AG08395 (cell line): ENCODE data around the gene COL16A1.

Source experiments
- DNase-seq: peaks from one replicate; pipeline ENCODE4 v3.0.0; 2012; ENCODE audit warnings: mixed read lengths, low spot score

Gene COL16A1

GRCh38 chr1:31687601-31688000 lies 16.2 kb downstream of the COL16A1 start:
- no peak for DNase-seq

DNA sequence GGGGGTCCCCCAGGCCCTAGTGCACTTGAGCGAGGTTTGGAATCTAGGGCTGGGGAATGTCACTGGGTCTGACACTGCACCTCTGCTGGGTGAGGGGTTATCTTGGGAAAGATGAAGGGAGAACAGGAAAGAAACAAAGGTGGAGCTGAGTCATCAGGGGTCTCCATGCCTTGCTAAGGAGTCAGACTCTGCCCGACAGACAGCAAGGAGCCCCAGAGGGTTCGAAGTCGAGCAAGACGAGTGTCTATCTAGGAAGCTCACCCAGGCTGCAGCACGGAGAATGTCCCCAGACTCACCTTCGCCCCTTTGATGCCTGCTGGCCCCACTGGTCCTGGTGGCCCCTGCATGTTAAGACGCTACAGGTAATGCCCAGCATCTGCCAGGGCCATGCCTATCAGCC lies 18.0 kb downstream of the COL16A1 start:
- DNase-seq = no peak

- DNase-seq = no peak
Observed at GRCh38 chr1:31683997-31684396, 19.8 kb downstream of the COL16A1 start.

GRCh38 chr1:31681415-31681814 lies 22.4 kb downstream of the COL16A1 start:
- no peak for DNase-seq

- DNase-seq = no peak
Observed at GRCh38 chr1:31679676-31680230, 24.1 kb downstream of the COL16A1 start.

- DNase-seq = no peak
Observed at GRCh38 chr1:31679091-31679490, 24.7 kb downstream of the COL16A1 start.

GRCh38 chr1:31678681-31679080 lies 25.1 kb downstream of the COL16A1 start:
- DNase-seq = no peak

GRCh38 chr1:31677949-31678348 lies 25.9 kb downstream of the COL16A1 start:
- DNase-seq = no peak

- DNase-seq = no peak
Observed at GRCh38 chr1:31677401-31677800, 26.4 kb downstream of the COL16A1 start.

DNA sequence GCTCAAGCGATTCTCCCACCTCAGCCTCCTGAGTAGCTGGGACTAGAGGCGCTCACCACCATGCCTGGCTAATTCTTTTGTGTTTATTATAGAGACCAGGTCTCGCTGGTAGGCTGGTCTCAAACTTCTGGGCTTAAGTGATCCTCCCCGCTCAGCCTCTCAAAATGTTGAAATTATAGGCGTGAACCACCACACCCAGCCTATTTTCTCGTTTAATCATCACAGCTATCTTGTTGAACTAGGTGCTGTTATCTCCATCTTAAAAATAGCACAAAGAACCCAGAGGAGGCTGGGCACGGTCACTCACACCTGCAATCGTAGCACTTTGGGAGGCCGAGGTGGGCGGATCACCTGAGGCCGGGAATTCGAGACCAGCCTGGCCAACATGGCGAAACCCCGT lies 28.1 kb downstream of the COL16A1 start:
- no peak for DNase-seq

GRCh38 chr1:31675161-31675560 lies 28.7 kb downstream of the COL16A1 start:
- DNase-seq = no peak

DNA sequence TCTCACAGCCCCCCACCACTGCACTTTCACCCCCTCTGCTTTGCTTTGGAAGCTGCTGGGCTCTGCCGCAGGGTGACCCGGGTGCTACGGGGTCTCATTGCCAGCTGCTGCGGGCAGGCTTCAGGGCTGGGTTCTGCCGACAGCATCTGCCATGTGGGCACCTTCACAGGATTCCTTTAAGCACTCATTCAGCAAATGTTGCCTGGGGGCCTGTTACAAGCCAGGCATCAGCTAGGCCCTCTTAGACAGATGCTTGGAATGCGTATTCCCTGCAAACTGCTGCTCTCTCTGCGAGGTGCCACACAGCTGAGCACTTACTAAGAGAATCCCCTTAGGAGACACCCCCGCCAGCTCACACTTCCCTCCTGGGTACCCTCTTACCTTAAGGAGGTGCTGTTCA lies 29.2 kb downstream of the COL16A1 start:
- DNase-seq = no peak

- no peak for DNase-seq
Observed at GRCh38 chr1:31673433-31673832, 30.4 kb downstream of the COL16A1 start.

DNA sequence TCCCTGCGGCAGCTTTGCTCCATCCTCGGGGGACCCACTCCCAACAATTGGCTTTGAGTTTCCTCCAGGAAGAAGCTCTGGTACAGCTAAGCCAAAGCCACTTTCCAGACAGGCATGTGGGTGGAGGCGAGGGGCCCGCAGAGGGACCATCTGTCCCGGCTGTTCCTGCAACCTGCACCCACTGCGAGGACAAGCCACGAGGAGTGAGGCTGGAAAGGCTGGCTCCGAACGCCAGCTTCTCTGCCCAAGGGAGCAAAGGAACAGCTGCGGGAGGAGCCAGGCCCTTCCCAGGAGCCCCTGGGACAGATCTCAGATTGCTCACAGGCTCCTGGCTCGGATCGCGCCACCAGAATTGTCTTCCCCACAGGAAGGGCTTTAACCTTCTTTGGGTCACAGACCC lies 30.8 kb downstream of the COL16A1 start:
- DNase-seq = no peak

- DNase-seq = no peak
Observed at GRCh38 chr1:31671561-31672201, 32.1 kb downstream of the COL16A1 start.

DNA sequence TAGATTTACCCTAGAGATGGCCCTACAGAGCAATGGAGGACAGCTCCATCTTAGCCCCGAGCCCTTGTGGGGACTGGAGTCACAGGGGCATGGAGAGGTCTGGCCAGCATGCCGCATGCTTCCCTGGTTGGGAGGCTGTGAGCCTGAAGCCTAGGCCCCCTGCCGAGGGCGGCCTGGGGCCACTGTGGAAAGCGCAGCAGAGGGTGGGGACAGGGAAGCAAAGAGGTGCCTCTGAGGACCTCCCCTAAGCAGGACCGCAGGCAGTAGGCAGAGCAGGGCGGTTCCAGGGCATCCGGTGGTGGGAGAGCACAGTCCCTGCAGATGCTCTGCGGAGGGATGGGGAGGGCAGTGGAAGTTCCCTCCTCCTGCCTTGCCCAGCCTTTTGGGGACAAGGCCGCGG lies 32.7 kb downstream of the COL16A1 start:
- DNase-seq = no peak

GRCh38 chr1:31670593-31670964 lies 33.2 kb downstream of the COL16A1 start:
- no peak for DNase-seq

DNA sequence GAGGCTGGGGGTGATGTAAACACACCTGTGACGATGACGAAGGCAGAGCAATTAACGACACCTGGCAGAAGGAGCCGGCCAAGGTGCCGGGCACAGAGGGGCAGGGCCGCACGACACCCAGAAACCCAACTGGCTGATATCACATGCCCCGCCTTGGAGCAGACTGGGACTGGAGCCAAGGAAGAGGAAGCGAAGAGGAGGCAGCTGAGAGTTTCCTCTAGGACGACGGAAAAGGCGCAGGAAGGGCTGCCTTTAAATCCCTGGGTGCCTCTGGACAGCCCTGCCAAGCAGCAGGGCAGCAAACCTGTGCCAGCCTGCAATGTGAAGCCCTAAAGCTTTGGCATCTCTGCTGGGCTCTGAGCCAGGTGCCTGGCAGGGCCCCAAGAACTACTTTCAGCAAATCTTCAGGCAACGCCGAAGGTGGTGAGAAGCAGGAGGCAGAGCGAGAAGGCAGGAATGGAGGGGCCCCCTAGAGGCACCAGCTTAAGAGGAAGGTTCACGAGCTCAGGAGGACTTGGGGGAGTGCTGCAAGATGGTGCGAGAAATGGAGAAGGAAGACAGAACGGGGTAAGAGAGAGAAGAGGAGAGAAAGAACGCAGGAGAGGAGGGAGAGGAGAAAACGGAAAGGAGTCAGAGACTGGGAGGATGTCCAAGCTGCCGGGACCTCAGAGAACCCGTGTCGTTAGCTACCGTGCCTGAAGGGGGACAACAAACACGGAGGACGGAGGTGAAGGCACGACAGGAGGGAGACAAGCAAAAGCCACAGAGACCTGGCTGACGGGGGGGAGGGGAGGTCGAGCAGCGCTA lies 33.8 kb downstream of the COL16A1 start:
- peak; percentile 45 for DNase-seq

- no peak for DNase-seq
Observed at GRCh38 chr1:31669433-31669785, 34.4 kb downstream of the COL16A1 start.

GRCh38 chr1:31668303-31668883 lies 35.4 kb downstream of the COL16A1 start:
- no peak for DNase-seq

GRCh38 chr1:31667065-31667785 lies 36.6 kb downstream of the COL16A1 start:
- DNase-seq = no peak

DNA sequence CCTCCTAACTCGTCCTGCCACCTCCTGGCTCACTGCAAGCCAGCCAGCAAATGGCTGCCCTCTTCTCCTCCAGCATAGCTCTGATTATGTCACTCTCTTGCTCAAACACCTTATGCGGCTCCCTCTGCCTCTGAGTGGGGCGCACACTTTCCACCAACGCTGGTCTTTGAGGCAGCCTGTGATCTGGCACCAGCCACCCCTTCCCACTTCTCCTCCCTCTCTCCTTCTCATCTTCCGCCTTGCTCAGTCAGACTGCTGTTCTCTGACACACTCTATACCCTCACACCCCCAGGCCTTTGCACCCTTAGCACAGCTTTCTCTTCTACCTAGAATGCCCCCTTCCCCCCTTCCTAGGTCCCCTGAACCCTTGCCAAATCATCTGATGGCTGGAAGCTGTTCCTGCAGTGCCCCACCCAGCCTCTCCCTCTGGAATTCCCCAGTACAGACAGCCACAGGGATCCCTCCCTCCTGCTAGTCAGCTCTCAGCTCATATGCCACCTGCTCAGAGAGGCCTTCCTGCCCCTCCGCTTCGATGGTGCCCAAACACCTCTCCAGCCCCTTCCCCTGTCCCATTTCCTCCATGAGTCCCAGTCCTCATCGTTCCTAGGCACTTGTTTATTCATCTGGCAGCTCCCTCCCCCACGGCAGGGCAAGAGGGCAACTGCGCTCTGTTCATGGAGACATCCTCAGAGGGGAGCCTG lies 37.4 kb downstream of the COL16A1 start:
- no peak for DNase-seq
